Measurements from ENCODE around the gene RBM23. TPM values are rescaled to one million over a fixed set of nuclear protein-coding genes. Genes with fewer than 3 reads are reported as not detected.

RBM23 gene
- total RNA-seq, 1 donor from 2014 or later, result 52.4 TPM

GRCh38 chr14:22896356-22896755, 22.6 kb downstream of the RBM23 start:
- H3K4me3 Mint-ChIP-seq (ENCODE audit: unreplicated experiment), result no peak overlapping the region
- no peak for TF ChIP-seq CTCF (IDR thresholded peaks at IDR 0.05; ENCODE audit: unreplicated experiment)
- no peak overlapping the region for H3K27ac Mint-ChIP-seq (ENCODE audit: unreplicated experiment)
- no peak for DNase-seq (ENCODE audit: low spot score)
- H3K4me1 Mint-ChIP-seq (ENCODE audit: unreplicated experiment), result peaks cover 11% of the 10 kb centered on the region
- no peaks in the 10 kb centered on the region for H3K27me3 Mint-ChIP-seq (ENCODE audit: unreplicated experiment)
- H3K36me3 Mint-ChIP-seq (ENCODE audit: low read depth, unreplicated experiment), result peaks cover 18% of the 10 kb centered on the region
- H3K9me3 Mint-ChIP-seq (ENCODE audit: unreplicated experiment), result no peaks in the 10 kb centered on the region

GRCh38 chr14:22895402-22895801, 23.5 kb downstream of the RBM23 start:
- Mint-ChIP-seq H3K36me3 (ENCODE audit: low read depth, unreplicated experiment) (peaks cover 11% of the 10 kb centered on the region), H3K4me3 (ENCODE audit: unreplicated experiment) (no peak overlapping the region), H3K9me3 (ENCODE audit: unreplicated experiment) (no peaks in the 10 kb centered on the region), H3K27me3 (ENCODE audit: unreplicated experiment) (no peaks in the 10 kb centered on the region), H3K4me1 (ENCODE audit: unreplicated experiment) (peaks cover 11% of the 10 kb centered on the region), H3K27ac (ENCODE audit: unreplicated experiment) (no peak overlapping the region)
- no peak for TF ChIP-seq CTCF (IDR thresholded peaks at IDR 0.05; ENCODE audit: unreplicated experiment)
- no peak for DNase-seq (ENCODE audit: low spot score)

GRCh38 chr14:22893706-22894105, 25.2 kb downstream of the RBM23 start:
- H3K4me1 Mint-ChIP-seq (ENCODE audit: unreplicated experiment), result peaks cover 10% of the 10 kb centered on the region
- H3K27me3 Mint-ChIP-seq (ENCODE audit: unreplicated experiment), result no peaks in the 10 kb centered on the region
- no peak for DNase-seq (ENCODE audit: low spot score)
- no peak overlapping the region for H3K27ac Mint-ChIP-seq (ENCODE audit: unreplicated experiment)
- no peak for TF ChIP-seq CTCF (IDR thresholded peaks at IDR 0.05; ENCODE audit: unreplicated experiment)
- H3K4me3 Mint-ChIP-seq (ENCODE audit: unreplicated experiment), result no peak overlapping the region
- peaks cover 11% of the 10 kb centered on the region for H3K36me3 Mint-ChIP-seq (ENCODE audit: low read depth, unreplicated experiment)
- H3K9me3 Mint-ChIP-seq (ENCODE audit: unreplicated experiment), result no peaks in the 10 kb centered on the region

- no peak overlapping the region for H3K27ac Mint-ChIP-seq (ENCODE audit: unreplicated experiment)
- no peak for DNase-seq (ENCODE audit: low spot score)
- peaks cover 5% of the 10 kb centered on the region for H3K4me1 Mint-ChIP-seq (ENCODE audit: unreplicated experiment)
- H3K36me3 Mint-ChIP-seq (ENCODE audit: low read depth, unreplicated experiment), result peaks cover 7% of the 10 kb centered on the region
- H3K4me3 Mint-ChIP-seq (ENCODE audit: unreplicated experiment), result no peak overlapping the region
- TF ChIP-seq CTCF (IDR thresholded peaks at IDR 0.05; ENCODE audit: unreplicated experiment), result no peak
- H3K9me3 Mint-ChIP-seq (ENCODE audit: unreplicated experiment), result no peaks in the 10 kb centered on the region
- H3K27me3 Mint-ChIP-seq (ENCODE audit: unreplicated experiment), result peaks cover 1% of the 10 kb centered on the region
Observed at GRCh38 chr14:22892488-22892887, 26.5 kb downstream of the RBM23 start.

- H3K27ac Mint-ChIP-seq (ENCODE audit: unreplicated experiment), result no peak overlapping the region
- DNase-seq (ENCODE audit: low spot score), result no peak
- peaks cover 9% of the 10 kb centered on the region for H3K27me3 Mint-ChIP-seq (ENCODE audit: unreplicated experiment)
- H3K36me3 Mint-ChIP-seq (ENCODE audit: low read depth, unreplicated experiment), result peaks cover 11% of the 10 kb centered on the region
- H3K4me3 Mint-ChIP-seq (ENCODE audit: unreplicated experiment), result no peak overlapping the region
- H3K9me3 Mint-ChIP-seq (ENCODE audit: unreplicated experiment), result no peaks in the 10 kb centered on the region
- peaks cover 13% of the 10 kb centered on the region for H3K4me1 Mint-ChIP-seq (ENCODE audit: unreplicated experiment)
- no peak for TF ChIP-seq CTCF (IDR thresholded peaks at IDR 0.05; ENCODE audit: unreplicated experiment)
Observed at GRCh38 chr14:22890416-22890815, 28.5 kb downstream of the RBM23 start.
